EH (cell line): ENCODE data around the gene TJAP1.
"Not testable (repeated sequence)": the region's sequence is repeated elsewhere in the genome, so short reads cannot be mapped to it uniquely, and the experiment has no call there.

ENCODE experiments used
- DNase-seq: peaks from one replicate; pipeline ENCODE4 v3.0.0-alpha.2; 2015; ENCODE audit warnings: low read depth

Gene TJAP1

GRCh38 chr6:43453831-43454230 lies 23.5 kb upstream of the TJAP1 start:
- DNase-seq = no peak

- DNase-seq = no peak
Measured at GRCh38 chr6:43454290-43454695, 23.1 kb upstream of the TJAP1 start.

GRCh38 chr6:43454696-43455530 lies 22.5 kb upstream of the TJAP1 start:
- DNase-seq = peak; percentile 81

- DNase-seq = peak; percentile 30
Measured at GRCh38 chr6:43455531-43456428, 21.6 kb upstream of the TJAP1 start, which contains the start of gene DLK2. DLK2 (minus strand) TSS chr6:43455548; CDS start chr6:43454825, 723 bp downstream.

- DNase-seq = no peak
Measured at GRCh38 chr6:43457643-43458042, 19.7 kb upstream of the TJAP1 start.

- not testable (repeated sequence) for DNase-seq
Measured at GRCh38 chr6:43458154-43458553, 19.2 kb upstream of the TJAP1 start.

GRCh38 chr6:43459535-43459934 lies 17.8 kb upstream of the TJAP1 start:
- no peak for DNase-seq

- DNase-seq = no peak
Measured at GRCh38 chr6:43460032-43460431, 17.3 kb upstream of the TJAP1 start.

- DNase-seq = no peak
Measured at GRCh38 chr6:43461936-43462335, 15.4 kb upstream of the TJAP1 start.

- DNase-seq = no peak
Measured at GRCh38 chr6:43464337-43464736, 13.0 kb upstream of the TJAP1 start.

GRCh38 chr6:43465948-43466347 lies 11.4 kb upstream of the TJAP1 start:
- DNase-seq = no peak

- not testable (repeated sequence) for DNase-seq
Measured at GRCh38 chr6:43467265-43467664, 10.1 kb upstream of the TJAP1 start.

GRCh38 chr6:43467752-43468151 lies 9.6 kb upstream of the TJAP1 start:
- DNase-seq = no peak

- no peak for DNase-seq
Measured at GRCh38 chr6:43468240-43468639, 9.1 kb upstream of the TJAP1 start.

- DNase-seq = no peak
Measured at GRCh38 chr6:43468748-43469681, 8.4 kb upstream of the TJAP1 start.

GRCh38 chr6:43469947-43470346 lies 7.4 kb upstream of the TJAP1 start:
- DNase-seq = no peak

GRCh38 chr6:43471399-43471798 lies 6.0 kb upstream of the TJAP1 start:
- no peak for DNase-seq

GRCh38 chr6:43472515-43472914 lies 4.9 kb upstream of the TJAP1 start:
- no peak for DNase-seq

- no peak for DNase-seq
Measured at GRCh38 chr6:43475516-43475915, 1.9 kb upstream of the TJAP1 start.

- DNase-seq = no peak
Measured at GRCh38 chr6:43476746-43477145, 624 bp upstream of the TJAP1 start.

GRCh38 chr6:43478008-43478372 lies 620 bp downstream of the TJAP1 start:
- no peak for DNase-seq

- no peak for DNase-seq
Measured at GRCh38 chr6:43481075-43481474, 3.7 kb downstream of the TJAP1 start.
